Activated B cell treated with CpG ODN at 0.5 μM for 24 hours (primary cell): ENCODE data around the gene TRABD2B. TPM values are rescaled to one million over a fixed set of nuclear protein-coding genes. Genes with fewer than 3 reads are reported as not detected.

ENCODE experiments used
- ATAC-seq: fragments of 200-7000 bp; cut with Tn5 transposase; one replicate; pipeline ENCODE4 v1.10.0; 2021; ENCODE audit warnings: low read depth, mild to moderate bottlenecking, moderate library complexity
- CTCF ChIA-PET: fragments of 350-600 bp; sonication (Branson Sonifier 250); formaldehyde crosslinking; loops from one replicate; lab custom pipeline; 2021; ENCODE audit warnings: antibody characterized with exemption; lab: Charles Lee
- POLR2A ChIA-PET: fragments of 350-600 bp; sonication (Branson Sonifier 250); formaldehyde crosslinking; loops from one replicate; lab custom pipeline; 2021; ENCODE audit warnings: antibody characterized with exemption; lab: Charles Lee
- DNase-seq: peaks from one replicate; pipeline ENCODE4 v3.0.0; 2022
- H3K27ac Mint-ChIP-seq: one replicate; pipeline ENCODE4 v1.8.0; 2020; ENCODE audit warnings: mixed read lengths
- H3K27me3 Mint-ChIP-seq: one replicate; pipeline ENCODE4 v1.8.0; 2021; ENCODE audit warnings: mixed read lengths
- H3K36me3 Mint-ChIP-seq: one replicate; pipeline ENCODE4 v1.8.0; 2021; ENCODE audit warnings: low read depth, mixed read lengths
- H3K4me1 Mint-ChIP-seq: one replicate; pipeline ENCODE4 v1.8.0; 2021; ENCODE audit warnings: mixed read lengths
- H3K4me3 Mint-ChIP-seq: one replicate; pipeline ENCODE4 v1.8.0; 2020; ENCODE audit warnings: mild to moderate bottlenecking, mixed read lengths
- H3K9me3 Mint-ChIP-seq: one replicate; pipeline ENCODE4 v1.8.0; 2020; ENCODE audit warnings: mixed read lengths
- intact Hi-C: fragments of 100-400 bp; cut with micrococcal nuclease; formaldehyde crosslinking; loops from one replicate; pipeline ENCODE4 v1.15.1; 2024
- total RNA-seq: library from RNA; stranded (reverse); gene quantifications from 2 replicates; pipeline ENCODE4 v1.2.3, GENCODE V29; 2022
- TF ChIP-seq, protein P1 (sequence below): fragments of 200-600 bp; IDR thresholded peaks from one replicate; pipeline ENCODE4 v1.8.0; 2022; ENCODE audit warnings: antibody characterized with exemption, mild to moderate bottlenecking

The TRABD2B gene
- total RNA-seq, 1 donor from 2014 or later = not detected

DNA sequence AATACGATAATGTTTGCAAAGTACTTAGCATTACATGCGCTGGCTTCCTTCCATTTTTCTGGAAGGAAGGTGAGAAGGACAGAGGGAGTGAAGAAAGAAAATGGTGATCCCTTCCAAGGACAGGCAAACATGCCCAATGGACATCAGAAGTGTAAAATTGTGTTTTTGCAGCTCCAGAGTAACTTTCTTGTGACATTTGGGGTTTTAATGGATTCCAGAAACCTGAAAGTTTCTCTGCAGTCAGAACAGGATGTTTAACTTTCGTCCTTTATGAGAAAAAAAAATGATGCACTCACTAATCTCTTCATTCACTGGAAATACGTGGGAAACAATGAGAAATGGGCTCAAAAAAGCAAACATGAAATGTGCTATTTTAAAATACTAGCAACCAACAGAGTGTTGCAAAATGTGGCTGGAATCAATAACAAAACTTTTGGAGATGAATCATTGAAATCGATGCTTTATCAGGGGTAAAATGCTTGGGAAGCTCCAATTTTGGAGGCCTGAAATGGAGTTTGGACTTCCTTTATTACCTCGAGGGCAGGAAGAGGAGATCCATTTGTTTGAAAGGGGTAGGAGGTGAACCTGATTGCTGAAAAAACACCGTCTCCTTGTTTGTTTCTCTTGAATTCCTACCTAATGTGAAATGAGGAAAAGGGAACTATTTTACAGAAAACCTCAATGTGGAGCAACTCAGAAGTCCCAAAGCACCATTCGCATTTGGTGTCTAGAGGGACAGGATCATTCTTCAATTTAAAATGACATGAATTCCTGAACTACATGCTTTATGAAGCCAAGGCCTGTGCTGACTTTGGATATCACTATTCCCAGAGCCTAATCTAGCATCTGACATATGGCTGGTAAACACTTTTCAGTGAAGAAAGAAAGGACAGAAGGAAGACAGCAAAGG lies 129.5 kb downstream of the TRABD2B start:
- POLR2A ChIA-PET = no interaction called here
- H3K27ac Mint-ChIP-seq = no peak overlapping the region
- peaks cover 8% of the 10 kb centered on the region for H3K27me3 Mint-ChIP-seq
- DNase-seq (no peak), ATAC-seq (no peak)
- H3K4me1 Mint-ChIP-seq = no peaks in the 10 kb centered on the region
- CTCF ChIA-PET = no interaction called here
- TF ChIP-seq, protein P1, sequence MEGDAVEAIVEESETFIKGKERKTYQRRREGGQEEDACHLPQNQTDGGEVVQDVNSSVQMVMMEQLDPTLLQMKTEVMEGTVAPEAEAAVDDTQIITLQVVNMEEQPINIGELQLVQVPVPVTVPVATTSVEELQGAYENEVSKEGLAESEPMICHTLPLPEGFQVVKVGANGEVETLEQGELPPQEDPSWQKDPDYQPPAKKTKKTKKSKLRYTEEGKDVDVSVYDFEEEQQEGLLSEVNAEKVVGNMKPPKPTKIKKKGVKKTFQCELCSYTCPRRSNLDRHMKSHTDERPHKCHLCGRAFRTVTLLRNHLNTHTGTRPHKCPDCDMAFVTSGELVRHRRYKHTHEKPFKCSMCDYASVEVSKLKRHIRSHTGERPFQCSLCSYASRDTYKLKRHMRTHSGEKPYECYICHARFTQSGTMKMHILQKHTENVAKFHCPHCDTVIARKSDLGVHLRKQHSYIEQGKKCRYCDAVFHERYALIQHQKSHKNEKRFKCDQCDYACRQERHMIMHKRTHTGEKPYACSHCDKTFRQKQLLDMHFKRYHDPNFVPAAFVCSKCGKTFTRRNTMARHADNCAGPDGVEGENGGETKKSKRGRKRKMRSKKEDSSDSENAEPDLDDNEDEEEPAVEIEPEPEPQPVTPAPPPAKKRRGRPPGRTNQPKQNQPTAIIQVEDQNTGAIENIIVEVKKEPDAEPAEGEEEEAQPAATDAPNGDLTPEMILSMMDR = no peak
- no peaks in the 10 kb centered on the region for H3K36me3 Mint-ChIP-seq
- no peaks in the 10 kb centered on the region for H3K9me3 Mint-ChIP-seq
- no peak overlapping the region for H3K4me3 Mint-ChIP-seq
- intact Hi-C loops = no loop called here

DNA sequence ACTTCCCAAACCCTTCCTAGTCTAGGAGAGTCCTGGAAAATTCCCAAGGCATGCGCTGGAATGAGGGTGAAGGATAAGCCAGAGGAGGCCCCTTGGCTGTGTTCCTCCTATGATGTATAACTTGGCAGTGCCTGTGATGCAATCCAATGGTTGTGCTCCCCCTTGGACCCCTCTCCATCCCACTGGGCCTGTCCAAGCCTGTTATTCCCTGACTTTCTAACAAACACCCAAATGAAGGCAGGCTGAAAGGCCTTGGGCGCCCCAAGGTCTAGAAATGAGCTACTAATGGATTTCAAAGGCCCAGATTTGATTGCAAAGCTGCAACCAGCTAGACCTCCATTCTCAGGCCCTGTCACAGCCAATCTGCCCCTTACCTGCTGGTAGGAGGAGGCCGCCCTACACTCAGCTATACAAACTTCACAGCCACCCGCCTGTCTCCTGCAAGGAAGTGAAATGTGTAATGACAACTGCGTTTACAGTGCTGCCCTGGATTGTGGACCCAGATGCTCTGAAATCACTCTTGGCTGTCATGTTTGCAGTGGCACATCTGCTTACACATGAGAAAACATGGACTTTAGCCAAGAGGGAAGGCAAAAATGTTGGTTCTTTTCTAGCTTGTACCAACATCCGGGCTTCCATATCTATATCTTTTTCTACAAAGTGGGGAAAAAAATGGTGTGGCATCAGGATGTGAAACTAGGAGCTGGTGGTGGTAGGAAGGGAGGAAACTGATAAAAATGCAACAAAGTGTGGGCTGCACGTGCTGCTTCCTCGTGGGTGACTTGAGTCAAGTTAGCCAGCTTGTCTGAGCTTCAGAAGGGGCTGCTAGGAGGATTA lies 130.4 kb downstream of the TRABD2B start:
- no peaks in the 10 kb centered on the region for H3K4me1 Mint-ChIP-seq
- H3K36me3 Mint-ChIP-seq = no peaks in the 10 kb centered on the region
- CTCF ChIA-PET = no interaction called here
- H3K27ac Mint-ChIP-seq = no peak overlapping the region
- POLR2A ChIA-PET = no interaction called here
- no peak overlapping the region for H3K4me3 Mint-ChIP-seq
- ATAC-seq (no peak), DNase-seq (no peak)
- TF ChIP-seq, protein P1 = no peak
- H3K27me3 Mint-ChIP-seq = peaks cover 9% of the 10 kb centered on the region
- intact Hi-C loops = no loop called here
- no peaks in the 10 kb centered on the region for H3K9me3 Mint-ChIP-seq

DNA sequence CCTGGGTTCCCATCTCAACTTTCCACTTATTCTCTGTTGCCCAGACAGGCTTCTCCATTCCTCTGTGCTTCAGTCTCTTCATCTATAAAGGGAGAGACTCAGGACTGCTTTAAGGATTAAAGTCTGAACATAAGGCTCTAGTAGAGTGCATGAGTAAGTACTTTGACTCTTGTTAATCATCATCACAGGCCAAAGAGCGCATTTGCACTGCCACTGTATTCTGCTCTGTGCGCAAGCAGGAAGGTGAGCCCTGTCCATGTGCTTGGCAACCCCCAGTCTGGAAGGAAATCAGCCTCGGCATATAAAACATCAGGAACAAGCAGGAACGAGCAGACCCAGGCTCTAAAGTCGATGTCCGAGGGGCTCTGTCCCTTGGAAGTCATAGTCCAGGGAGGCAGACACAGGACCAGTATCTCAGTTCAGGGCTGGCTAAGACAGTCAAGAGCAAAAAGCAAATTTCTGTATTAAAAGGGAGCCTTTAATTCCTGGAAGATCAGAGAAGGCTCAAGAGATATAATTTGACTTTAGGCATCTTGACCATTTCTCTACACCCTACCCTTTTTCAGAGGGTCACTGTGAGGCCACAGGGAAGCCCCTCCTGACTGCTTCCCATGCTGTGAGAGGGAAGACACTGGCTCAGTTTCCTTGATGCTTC lies 131.2 kb downstream of the TRABD2B start:
- no peaks in the 10 kb centered on the region for H3K36me3 Mint-ChIP-seq
- no peak for ATAC-seq
- TF ChIP-seq, protein P1 = no peak
- H3K27ac Mint-ChIP-seq = no peak overlapping the region
- H3K9me3 Mint-ChIP-seq = no peaks in the 10 kb centered on the region
- no peaks in the 10 kb centered on the region for H3K4me1 Mint-ChIP-seq
- peaks cover 14% of the 10 kb centered on the region for H3K27me3 Mint-ChIP-seq
- intact Hi-C loops = no loop called here
- DNase-seq = no peak
- CTCF ChIA-PET = no interaction called here
- POLR2A ChIA-PET = no interaction called here
- H3K4me3 Mint-ChIP-seq = no peak overlapping the region

DNA sequence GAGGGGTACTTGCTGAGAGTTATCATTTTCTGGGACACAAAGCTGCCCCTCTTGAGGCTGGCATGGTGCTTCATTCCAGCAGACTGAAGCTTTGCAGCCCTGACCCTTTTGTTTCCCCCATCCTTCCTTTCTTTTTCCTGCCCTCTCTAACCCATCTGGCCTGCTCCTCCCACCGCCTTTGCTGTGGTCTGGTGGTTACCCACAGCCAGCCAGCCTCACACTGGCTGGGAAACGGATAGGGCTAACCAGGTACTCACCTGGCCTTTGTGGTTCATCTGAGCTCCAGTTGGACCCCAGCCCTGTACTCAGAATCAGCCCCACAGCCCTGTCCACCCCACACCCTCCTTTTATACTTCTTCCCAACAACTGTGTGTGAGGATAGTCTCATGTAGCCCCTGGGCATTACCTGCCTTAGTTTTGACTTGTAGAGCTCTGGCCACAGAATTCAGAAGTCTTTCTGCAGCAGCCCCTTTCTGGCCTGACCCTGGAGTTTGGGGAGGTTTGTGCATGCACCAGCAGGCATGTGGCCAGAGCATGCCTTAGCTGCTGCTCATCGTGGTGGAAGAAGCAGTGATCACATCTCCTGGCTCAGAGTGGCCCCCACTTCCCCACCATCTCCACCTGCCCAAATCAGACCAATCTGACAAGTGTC lies 138.0 kb downstream of the TRABD2B start:
- no peak for ATAC-seq
- Mint-ChIP-seq H3K27me3 (peaks cover 11% of the 10 kb centered on the region), H3K27ac (no peak overlapping the region), H3K4me1 (no peaks in the 10 kb centered on the region), H3K36me3 (no peaks in the 10 kb centered on the region), H3K4me3 (no peak overlapping the region), H3K9me3 (no peaks in the 10 kb centered on the region)
- POLR2A ChIA-PET = no interaction called here
- intact Hi-C loops = no loop called here
- CTCF ChIA-PET = no interaction called here
- DNase-seq = no peak
- TF ChIP-seq, protein P1 = no peak
